H1 (cell line): ENCODE results near the gene ACCSL. TPM values are rescaled to one million over a fixed set of nuclear protein-coding genes. Genes with fewer than 3 reads are reported as not detected.

ENCODE experiments used
- CHD7 ChIP-seq: fragments of 300-600 bp; sonication (generic); IDR thresholded peaks from 2 replicates; pipeline ENCODE4 v1.7.1; 2012; ENCODE audit warnings: low read length, moderate library complexity, mild to moderate bottlenecking, inconsistent platforms; ENCODE audit not compliant: insufficient replicate concordance
- ZNF274 ChIP-seq: IDR thresholded peaks from 2 replicates; pipeline ENCODE4 v1.7.0; 2012; ENCODE audit warnings: low read length, borderline replicate concordance; ENCODE audit errors: extremely low read depth
- polyA plus RNA-seq, 7 experiments: library from polyadenylated mRNA; depleted of rRNA in 3 of 7; stranded (reverse) in 5 of 7; unstranded in 2 of 7; fragments of >200 nt in 5 of 7; fragments of 200-250 nt in 2 of 7; gene quantifications; 1 replicate in 5 of 7; 2 replicates in 1 of 7; 4 replicates in 1 of 7; pipeline versions ENCODE4 v1.2.1 to v1.2.3, GENCODE V29; 2011 to 2013; ENCODE audit warnings: missing spikeins in 2 of 7, mixed read lengths in 2 of 7
- total RNA-seq: library from RNA; stranded (reverse); fragmentation: NEBNext Ultra II Directional; extraction: Animal tissue kit (Norgen Biotek cat#: 25700); gene quantifications from 2 replicates; pipeline ENCODE4 v1.2.1, GENCODE V29; 2021

The ACCSL gene
- total and polyA plus RNA-seq, 2 of the 8 experiments (the other 6 are each of a cell fraction or from before 2014, with no cell fraction given) = not detected

- TF ChIP-seq ZNF274 (no peak), CHD7 (no peak)
These were observed 39.7 kb upstream of the ACCSL start (continued) for GRCh38 chr11:44008088-44008501.
